ENCODE data around the gene RGS12. TPM values are rescaled to one million over a fixed set of nuclear protein-coding genes. Genes with fewer than 3 reads are reported as not detected.

RGS12 gene
- total RNA-seq, 2 experiments from 2014 or later, result 5.2 to 6.4 TPM

GRCh38 chr4:3244002-3244401 is 48.8 kb upstream of the RGS12 start:
- CTCF ChIA-PET (ENCODE audit: unreplicated experiment), result no interaction called here
- Histone ChIP-seq H3K4me1 (ENCODE audit: insufficient read depth, low read length, poor library complexity, severe bottlenecking) (no peaks in the 10 kb centered on the region), H3K27ac (ENCODE audit: low read depth, low read length, poor library complexity, severe bottlenecking) (no peak overlapping the region), H3K4me3 (ENCODE audit: low read depth, low read length, poor library complexity, severe bottlenecking) (no peak overlapping the region), H3K9me3 (ENCODE audit: low read length) (no peaks in the 10 kb centered on the region), H3K79me2 (ENCODE audit: insufficient read depth, low read depth, low read length) (no peaks in the 10 kb centered on the region), H3K9me2 (ENCODE audit: insufficient read depth, low read length) (no peaks in the 10 kb centered on the region), H3K4me2 (ENCODE audit: low read length) (no peak overlapping the region), H3K36me3 (ENCODE audit: insufficient read depth, low read length) (peaks cover 17% of the 10 kb centered on the region; the same call in 1 of the 2 replicates), H4K20me1 (ENCODE audit: insufficient read depth, low read length) (no peaks in the 10 kb centered on the region), H2AFZ (ENCODE audit: low read length) (no peak overlapping the region)
- BruUV-seq (replicated peaks), result no TSS peak
- DNase-seq (ENCODE audit: low spot score), result no peak
- POLR2A ChIA-PET, result no interaction called here
- intact Hi-C loops (cut with micrococcal nuclease; ENCODE audit: unreplicated experiment), result no loop called here
- no peak for TF ChIP-seq CTCF (conservative IDR thresholded peaks at IDR 0.05; ENCODE audit: low read length)
- TF ChIP-seq EZH2phosphoT487 (IDR thresholded peaks at IDR 0.05; ENCODE audit: borderline replicate concordance, low read depth, low read length), result no peak

GRCh38 chr4:3244747-3245146 is 48.1 kb upstream of the RGS12 start:
- H3K9me2 ChIP-seq (ENCODE audit: insufficient read depth, low read length), result no peaks in the 10 kb centered on the region
- ChIA-PET POLR2A (no interaction called here), CTCF (ENCODE audit: unreplicated experiment) (no interaction called here)
- no peak overlapping the region for H2AFZ ChIP-seq (ENCODE audit: low read length)
- BruUV-seq (replicated peaks), result no TSS peak
- DNase-seq (ENCODE audit: low spot score), result no peak
- H3K36me3 ChIP-seq (ENCODE audit: insufficient read depth, low read length), result peaks cover 11% of the 10 kb centered on the region; the same call in 1 of the 2 replicates
- no peak overlapping the region for H3K4me2 ChIP-seq (ENCODE audit: low read length)
- no peak overlapping the region for H3K4me3 ChIP-seq (ENCODE audit: low read depth, low read length, poor library complexity, severe bottlenecking)
- H3K27ac ChIP-seq (ENCODE audit: low read depth, low read length, poor library complexity, severe bottlenecking), result no peak overlapping the region
- no peaks in the 10 kb centered on the region for H3K4me1 ChIP-seq (ENCODE audit: insufficient read depth, low read length, poor library complexity, severe bottlenecking)
- H3K79me2 ChIP-seq (ENCODE audit: insufficient read depth, low read depth, low read length), result no peaks in the 10 kb centered on the region
- no peaks in the 10 kb centered on the region for H3K9me3 ChIP-seq (ENCODE audit: low read length)
- H4K20me1 ChIP-seq (ENCODE audit: insufficient read depth, low read length), result no peaks in the 10 kb centered on the region
- no peak for TF ChIP-seq EZH2phosphoT487 (IDR thresholded peaks at IDR 0.05; ENCODE audit: borderline replicate concordance, low read depth, low read length)
- no peak for TF ChIP-seq CTCF (conservative IDR thresholded peaks at IDR 0.05; ENCODE audit: low read length)
- intact Hi-C loops (cut with micrococcal nuclease; ENCODE audit: unreplicated experiment), result no loop called here

GRCh38 chr4:3245676-3246075 is 47.1 kb upstream of the RGS12 start:
- Histone ChIP-seq H3K4me3 (ENCODE audit: low read depth, low read length, poor library complexity, severe bottlenecking) (no peak overlapping the region), H3K36me3 (ENCODE audit: insufficient read depth, low read length) (peaks cover 5% of the 10 kb centered on the region; the same call in 1 of the 2 replicates), H2AFZ (ENCODE audit: low read length) (no peak overlapping the region), H3K4me1 (ENCODE audit: insufficient read depth, low read length, poor library complexity, severe bottlenecking) (no peaks in the 10 kb centered on the region), H3K9me2 (ENCODE audit: insufficient read depth, low read length) (no peaks in the 10 kb centered on the region), H4K20me1 (ENCODE audit: insufficient read depth, low read length) (no peaks in the 10 kb centered on the region), H3K4me2 (ENCODE audit: low read length) (no peak overlapping the region), H3K27ac (ENCODE audit: low read depth, low read length, poor library complexity, severe bottlenecking) (no peak overlapping the region), H3K79me2 (ENCODE audit: insufficient read depth, low read depth, low read length) (no peaks in the 10 kb centered on the region), H3K9me3 (ENCODE audit: low read length) (no peaks in the 10 kb centered on the region)
- ChIA-PET POLR2A (no interaction called here), CTCF (ENCODE audit: unreplicated experiment) (no interaction called here)
- intact Hi-C loops (cut with micrococcal nuclease; ENCODE audit: unreplicated experiment), result no loop called here
- TF ChIP-seq EZH2phosphoT487 (IDR thresholded peaks at IDR 0.05; ENCODE audit: borderline replicate concordance, low read depth, low read length), result no peak
- TF ChIP-seq CTCF (conservative IDR thresholded peaks at IDR 0.05; ENCODE audit: low read length), result no peak
- no peak for DNase-seq (ENCODE audit: low spot score)
- BruUV-seq (replicated peaks), result no TSS peak
